GM12872 (cell line): Measurements from ENCODE around the gene ABCA1.

Source experiments
- CTCF ChIP-seq: IDR thresholded peaks from 3 replicates; pipeline ENCODE4 v1.5.1; 2011; ENCODE audit warnings: low read depth, mild to moderate bottlenecking, low read length, moderate library complexity; ENCODE audit not compliant: insufficient read depth

Gene ABCA1

GRCh38 chr9:104835161-104835560, 92.8 kb downstream of the ABCA1 start:
- no peak for TF ChIP-seq CTCF

- TF ChIP-seq CTCF: no peak
Observed at GRCh38 chr9:104833696-104834095, 94.3 kb downstream of the ABCA1 start.

GRCh38 chr9:104831681-104832080, 96.3 kb downstream of the ABCA1 start:
- TF ChIP-seq CTCF: no peak

GRCh38 chr9:104826911-104827310, 101.0 kb downstream of the ABCA1 start:
- no peak for TF ChIP-seq CTCF

- no peak for TF ChIP-seq CTCF
Observed at GRCh38 chr9:104826079-104826775, 101.7 kb downstream of the ABCA1 start.

DNA sequence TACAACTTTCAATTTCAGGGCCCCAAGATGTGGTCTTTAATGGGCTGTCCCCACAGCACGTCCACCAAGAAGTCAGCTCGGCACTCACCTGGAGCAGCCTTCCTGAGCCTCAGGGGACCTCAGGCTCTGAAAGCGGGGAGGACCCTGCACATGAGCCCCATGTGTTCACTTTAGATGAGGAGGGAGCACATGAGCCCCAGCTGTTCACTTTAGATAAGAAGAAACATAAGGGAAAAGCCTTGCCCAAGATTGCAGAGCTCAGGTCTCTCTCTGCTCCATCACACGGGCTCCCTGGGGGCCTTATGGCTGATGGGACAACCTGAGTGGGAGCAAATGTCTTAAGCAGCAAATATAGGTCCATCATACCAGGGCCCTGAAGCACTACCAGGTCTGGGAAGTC, 107.6 kb downstream of the ABCA1 start:
- TF ChIP-seq CTCF: no peak

DNA sequence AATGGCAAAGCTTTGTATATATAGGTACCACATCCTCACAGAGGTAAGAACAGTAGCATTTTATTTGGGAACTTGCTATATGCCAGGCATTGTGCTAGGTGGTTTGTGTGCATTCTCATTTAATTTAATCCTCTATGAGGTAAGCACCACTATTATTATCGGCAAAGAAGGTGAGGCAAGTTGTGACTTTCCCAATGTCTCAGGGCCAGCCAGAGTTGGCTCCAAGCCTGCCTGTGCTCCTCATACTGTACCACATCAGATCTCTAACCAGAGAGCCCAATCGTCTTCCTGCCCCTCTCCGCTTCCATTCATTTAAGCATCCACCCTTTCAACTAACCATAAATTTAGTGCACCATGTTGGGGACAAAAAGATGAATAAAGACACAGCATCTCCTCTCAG, 108.9 kb downstream of the ABCA1 start:
- TF ChIP-seq CTCF: no peak
